Fibroblast of pulmonary artery (primary cell): Measurements from ENCODE around the gene COMT.

Experiments used
- DNase-seq: peaks from one replicate; pipeline ENCODE4 v3.0.0-alpha.2; 2010; ENCODE audit warnings: low read depth
- H3K4me3 ChIP-seq: replicated peaks from 2 replicates; pipeline ENCODE4 v1.5.1; 2011; ENCODE audit warnings: low read depth, mild to moderate bottlenecking, control low read depth, low read length, moderate library complexity
- CTCF ChIP-seq: IDR thresholded peaks from 2 replicates; pipeline ENCODE4 v1.5.1; 2011; ENCODE audit warnings: mild to moderate bottlenecking, control low read depth, low read length, inconsistent platforms; ENCODE audit errors: missing control alignments

The COMT gene

GRCh38 chr22:20002636-20003035 lies 61.1 kb downstream of the COMT start:
- no peak for DNase-seq
- TF ChIP-seq CTCF = no peak
- no peak overlapping the region for H3K4me3 ChIP-seq

- H3K4me3 ChIP-seq = no peak overlapping the region
- no peak for TF ChIP-seq CTCF
- DNase-seq = no peak
Observed at GRCh38 chr22:20003304-20003703, 61.7 kb downstream of the COMT start.

- no peak for DNase-seq
- no peak for TF ChIP-seq CTCF
- H3K4me3 ChIP-seq = no peak overlapping the region
Observed at GRCh38 chr22:20004464-20004863, 62.9 kb downstream of the COMT start.

- DNase-seq = no peak
- no peak for TF ChIP-seq CTCF
- H3K4me3 ChIP-seq = no peak overlapping the region
Observed at GRCh38 chr22:20008221-20008995, 66.8 kb downstream of the COMT start.

GRCh38 chr22:20009018-20009491 lies 67.5 kb downstream of the COMT start:
- TF ChIP-seq CTCF = no peak
- no peak overlapping the region for H3K4me3 ChIP-seq
- no peak for DNase-seq

GRCh38 chr22:20009582-20010306 lies 68.2 kb downstream of the COMT start:
- no peak for TF ChIP-seq CTCF
- no peak overlapping the region for H3K4me3 ChIP-seq
- no peak for DNase-seq
